Measurements from ENCODE around the gene BBX. TPM values are rescaled to one million over a fixed set of nuclear protein-coding genes. Genes with fewer than 3 reads are reported as not detected.

The BBX gene
- 10 to 100 TPM; 38.4 to 42.1 TPM for total RNA-seq
- long read RNA-seq, partial matches to known transcripts = 11 of 20 reads
- long read RNA-seq, other reads (novel, unspliced or antisense) = 9 of 20 reads

DNA sequence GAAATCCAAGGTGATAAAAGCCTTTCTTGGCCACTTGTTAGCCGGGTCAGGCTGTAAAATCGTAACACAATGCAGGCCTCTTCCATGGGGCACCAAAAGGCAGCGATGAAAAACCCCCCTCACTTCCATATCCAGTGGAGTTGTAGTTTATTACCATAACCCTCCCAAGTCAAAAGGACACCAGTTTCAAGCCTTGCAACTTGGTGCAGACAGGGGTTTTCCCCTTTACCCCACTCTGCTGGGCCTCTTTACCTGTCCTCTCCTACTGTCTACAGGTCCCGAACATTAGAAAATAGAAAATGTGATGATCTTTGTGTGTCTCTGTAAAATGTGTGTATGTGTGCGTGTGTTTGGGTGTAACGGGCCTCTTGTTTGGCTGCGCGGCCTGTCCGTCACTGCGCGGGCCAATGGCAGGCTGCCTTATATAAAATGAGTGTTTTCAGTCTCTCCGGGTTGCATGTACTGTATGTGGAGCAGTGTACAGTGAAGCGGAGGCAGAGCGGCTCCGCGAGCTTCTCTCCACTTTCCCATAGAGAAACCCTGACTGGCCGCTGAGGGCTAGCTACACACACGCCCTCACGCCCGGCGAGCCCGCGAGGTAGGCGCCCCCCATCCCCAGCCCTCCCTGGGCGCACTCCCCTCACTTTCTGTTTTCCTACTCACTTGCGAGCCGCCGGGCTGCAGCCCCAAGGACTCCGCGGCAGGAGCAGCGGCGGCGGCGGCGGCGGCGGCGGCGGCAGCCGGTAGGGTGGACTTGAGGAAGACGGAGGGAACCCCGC, at the start of gene BBX:
Gene BBX, plus strand, starts transcription at position 453 of the 779 bp plus-strand sequence. CDS start 187,499 bp downstream, outside the sequence.
- DNase-seq (peak; percentile 89), ATAC-seq (peak; percentile 95 to 97)
- intact Hi-C loops (cut with DNase I) = loop anchor here in 1 of 2 donors (5.0 to 10.0 kb wide), 2 partner anchors 90 to 278 kb away; no protein-coding TSS in a partner anchor

DNA sequence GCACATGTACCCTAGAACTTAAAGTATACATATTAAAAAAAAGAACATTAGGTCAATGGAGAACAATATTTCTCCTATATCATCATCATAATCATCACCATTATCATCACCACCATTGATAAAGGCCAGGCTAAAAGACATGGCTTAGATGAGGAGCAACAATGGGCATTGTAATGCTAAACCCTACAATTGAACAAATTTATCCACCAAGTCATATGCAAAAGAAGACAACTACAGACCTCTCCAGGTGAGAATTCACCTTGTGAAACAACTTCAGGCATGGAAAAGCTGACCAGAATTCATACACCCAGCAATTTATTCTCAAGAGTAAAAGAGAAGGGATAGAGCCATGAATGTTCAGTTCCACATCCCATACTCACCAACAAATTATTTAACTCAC, 46.3 kb upstream of the BBX start:
- no peak for ATAC-seq
- DNase-seq = no peak
- intact Hi-C loops (cut with DNase I) = no loop called here

DNA sequence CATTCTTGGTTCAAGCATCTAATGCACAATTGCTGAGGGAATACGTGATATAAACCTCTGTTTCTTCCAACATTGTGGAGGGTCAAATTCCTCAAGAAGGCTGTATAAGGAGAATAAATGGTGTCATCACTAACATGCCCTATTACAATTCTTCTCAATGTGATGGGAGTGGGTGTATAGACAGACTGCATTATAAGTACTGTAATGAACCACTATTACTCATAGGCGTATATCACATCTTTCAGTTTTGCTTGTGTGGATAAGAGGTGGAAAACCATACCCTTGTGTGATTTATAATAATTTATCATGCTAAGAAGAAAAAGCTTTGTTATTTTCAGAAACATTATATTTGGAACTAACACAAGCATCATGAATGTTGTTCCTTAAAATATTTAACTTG, 35.3 kb upstream of the BBX start:
- ATAC-seq (no peak), DNase-seq (no peak)
- intact Hi-C loops (cut with DNase I) = no loop called here

DNA sequence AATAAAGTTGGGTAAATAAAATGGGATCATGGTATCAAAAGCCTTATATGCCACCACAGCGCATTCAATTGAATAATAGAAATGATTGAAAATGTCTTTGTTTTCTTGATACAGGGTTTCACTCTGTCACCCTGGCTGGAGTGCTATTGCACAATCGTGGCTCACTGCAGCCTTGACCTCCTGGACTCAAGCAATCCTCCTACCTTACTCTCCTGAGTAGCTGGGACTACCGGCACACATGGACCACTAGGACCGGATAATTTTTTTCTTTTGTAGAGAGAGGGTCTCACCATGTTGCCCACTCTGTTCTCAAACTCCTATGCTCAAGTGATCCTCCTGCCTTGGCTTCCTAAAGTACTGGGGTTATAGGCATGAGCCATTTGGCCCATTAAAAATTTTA, 33.8 kb upstream of the BBX start:
- ATAC-seq (no peak), DNase-seq (no peak)
- intact Hi-C loops (cut with DNase I) = no loop called here

DNA sequence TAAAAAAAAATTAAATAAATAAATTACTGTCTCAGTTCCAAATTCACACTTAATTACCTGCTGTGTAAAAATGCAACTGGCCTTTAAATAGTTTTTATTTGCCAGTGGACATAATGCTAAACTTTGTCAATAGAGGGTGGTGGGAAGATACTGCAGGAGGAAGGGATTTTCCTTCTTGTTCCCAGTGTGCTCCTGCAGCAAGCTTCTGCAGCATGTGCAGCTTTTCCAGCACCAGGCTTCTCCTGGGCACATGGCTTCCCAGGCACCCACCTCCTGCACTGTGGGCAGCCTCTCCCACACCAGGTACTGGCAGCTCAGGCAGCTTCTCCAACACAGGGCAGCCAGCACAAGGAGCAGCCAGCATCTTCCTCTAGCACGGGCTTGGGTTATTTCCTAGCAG, 29.6 kb upstream of the BBX start:
- DNase-seq = no peak
- intact Hi-C loops (cut with DNase I) = no loop called here
- ATAC-seq = no peak

DNA sequence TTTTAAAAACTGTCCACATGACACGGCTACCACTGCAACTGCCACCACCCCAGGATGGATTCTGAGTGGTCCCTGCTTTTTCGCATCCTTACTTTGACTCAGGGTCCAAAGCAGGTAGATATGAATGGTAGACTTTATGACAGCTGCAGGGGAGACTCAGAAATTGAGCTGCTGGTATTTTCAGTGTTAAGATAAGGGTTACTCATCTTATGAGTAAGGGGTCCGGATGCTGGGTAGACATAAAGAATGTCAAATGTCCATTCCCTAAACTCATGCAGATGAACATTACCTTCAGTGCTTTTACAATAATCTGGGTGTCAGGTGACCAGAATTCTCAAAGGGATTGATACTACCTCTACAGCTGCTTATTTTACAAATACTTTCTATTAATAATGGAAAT, 25.9 kb upstream of the BBX start:
- no peak for ATAC-seq
- no peak for DNase-seq
- intact Hi-C loops (cut with DNase I) = no loop called here

DNA sequence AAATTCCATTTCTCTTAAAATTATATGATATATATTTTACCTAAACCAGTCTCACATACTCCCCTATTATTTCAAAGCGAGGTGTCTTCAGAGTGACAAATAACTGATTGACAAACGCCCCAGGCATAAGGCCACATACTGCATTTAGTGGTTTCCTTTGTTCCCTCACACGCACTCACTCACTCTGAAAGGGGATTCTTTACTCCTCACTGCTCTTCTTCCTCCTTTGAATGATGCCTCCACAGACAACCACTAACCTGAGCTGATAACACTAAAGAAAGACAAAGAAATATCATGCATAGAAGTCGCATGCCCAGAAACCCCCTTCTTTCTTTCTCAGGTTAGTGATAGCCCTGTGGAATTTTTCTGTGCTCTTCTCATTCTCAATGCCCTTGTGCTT, 24.1 kb upstream of the BBX start:
- intact Hi-C loops (cut with DNase I) = no loop called here
- no peak for ATAC-seq
- no peak for DNase-seq

DNA sequence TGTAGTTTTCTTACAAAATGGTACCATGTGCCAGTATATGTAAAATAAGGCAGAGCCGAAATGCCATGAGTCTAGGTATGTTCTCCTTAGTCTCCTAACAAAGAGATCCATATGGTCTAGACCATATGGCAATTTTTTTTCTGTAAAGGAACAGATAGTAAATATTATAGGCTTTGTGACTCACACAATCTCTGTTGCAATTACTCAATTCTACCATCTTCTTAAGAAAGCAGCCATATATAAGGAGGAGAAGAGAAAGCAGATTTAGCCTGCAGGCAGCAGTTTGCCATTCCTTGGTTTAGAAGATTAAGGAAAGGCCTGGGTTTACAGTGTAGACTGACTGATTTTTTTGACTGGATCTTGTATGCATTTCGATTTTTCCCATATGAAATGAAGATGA, 16.3 kb upstream of the BBX start:
- no peak for ATAC-seq
- DNase-seq = no peak
- intact Hi-C loops (cut with DNase I) = no loop called here

DNA sequence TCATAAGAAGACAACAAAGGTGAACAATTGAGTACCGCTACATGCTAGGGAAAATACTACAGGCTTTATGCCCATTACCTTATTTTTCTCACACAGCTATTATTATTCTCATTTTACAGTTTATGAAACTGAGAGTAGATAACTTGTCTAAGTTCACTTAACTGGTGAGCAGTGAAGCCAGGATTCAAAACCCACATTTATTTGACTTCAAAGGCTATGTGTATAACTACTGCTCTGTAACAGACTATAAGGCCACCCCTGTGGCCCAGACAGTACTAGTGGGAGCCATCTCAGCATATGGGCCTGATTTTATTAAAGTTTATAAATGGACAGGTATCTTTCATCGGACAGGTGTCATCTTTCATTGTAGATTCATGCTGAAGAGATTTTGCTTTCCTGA, 14.4 kb upstream of the BBX start:
- DNase-seq = no peak
- intact Hi-C loops (cut with DNase I) = no loop called here
- no peak for ATAC-seq

DNA sequence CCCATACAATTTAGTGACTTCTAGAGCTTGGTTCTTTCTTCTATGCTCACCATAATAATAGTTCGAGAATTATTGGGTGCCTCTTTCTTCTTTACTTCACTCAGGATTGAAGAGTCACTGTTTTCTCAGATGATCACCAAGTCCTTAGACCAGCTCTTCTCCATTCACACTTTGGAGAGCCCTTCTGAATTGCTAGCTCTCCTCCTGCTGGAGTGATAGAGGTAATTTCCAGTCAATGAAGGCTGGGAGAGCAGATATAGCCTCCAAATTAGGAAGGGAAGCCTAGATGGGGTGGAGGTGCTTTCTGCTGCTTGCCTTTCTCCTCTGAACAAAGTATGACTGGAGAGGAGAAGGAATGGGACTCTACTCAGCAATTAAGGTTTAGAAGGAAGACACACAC, 10.7 kb upstream of the BBX start:
- intact Hi-C loops (cut with DNase I) = no loop called here
- ATAC-seq = no peak
- no peak for DNase-seq

DNA sequence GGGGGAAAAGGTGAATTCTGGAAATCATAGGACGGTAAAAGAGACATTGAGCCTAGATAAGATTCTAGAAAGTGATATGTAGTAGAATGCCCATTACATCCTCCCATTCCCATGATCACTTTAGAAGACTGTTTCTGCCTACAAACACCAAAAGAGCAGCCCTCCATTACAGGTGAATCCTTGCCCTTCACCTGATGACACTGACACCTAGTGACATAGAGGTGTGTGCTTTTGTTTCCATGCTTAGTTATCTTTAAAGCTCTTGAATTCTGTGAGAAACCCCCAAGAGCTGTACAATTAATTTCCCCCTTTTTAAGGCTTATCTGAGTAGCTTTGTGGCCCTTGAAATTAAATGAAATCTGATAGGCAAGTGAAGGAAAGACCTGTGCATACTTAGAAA, 8.3 kb upstream of the BBX start:
- ATAC-seq (no peak), DNase-seq (no peak)
- intact Hi-C loops (cut with DNase I) = no loop called here

DNA sequence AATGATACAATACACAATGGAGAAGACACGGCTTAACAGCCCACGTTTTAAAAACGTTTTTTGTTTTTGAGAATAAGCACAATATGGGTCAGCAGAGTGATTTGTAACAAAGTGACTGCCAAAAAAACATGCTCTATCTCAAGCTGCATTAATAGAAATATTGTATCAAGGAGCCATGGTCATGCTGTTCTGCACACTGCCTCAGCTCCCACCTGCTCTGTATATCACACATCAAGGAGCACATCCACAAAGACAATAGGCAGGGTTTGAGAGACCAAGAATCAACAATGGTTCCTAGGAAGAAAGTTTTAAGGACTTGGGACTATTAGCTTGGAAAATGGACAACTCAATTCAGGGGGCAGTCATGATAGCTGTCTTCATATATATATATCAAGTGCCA, 6.3 kb upstream of the BBX start:
- intact Hi-C loops (cut with DNase I) = no loop called here
- DNase-seq (no peak), ATAC-seq (no peak)

DNA sequence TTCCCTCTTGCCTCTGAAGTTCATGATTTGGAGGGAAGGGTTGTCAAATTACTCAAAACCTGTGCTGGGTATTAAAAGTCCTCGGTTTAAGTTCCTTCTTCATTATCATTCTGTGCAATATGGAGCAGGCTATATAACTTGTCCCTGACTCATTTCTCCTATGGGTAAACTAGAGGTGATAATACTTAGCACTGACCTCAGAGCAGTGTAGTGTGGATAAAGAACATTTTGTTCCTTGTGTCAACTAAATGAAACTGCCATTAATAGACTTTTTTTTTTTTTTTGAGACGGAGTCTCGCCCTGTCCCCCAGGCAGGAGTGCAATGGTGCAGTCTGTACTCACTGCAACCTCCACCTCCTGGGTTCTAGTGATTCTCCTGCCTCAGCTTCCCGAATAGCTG, 2.2 kb upstream of the BBX start:
- DNase-seq (no peak), ATAC-seq (no peak)
- intact Hi-C loops (cut with DNase I) = loop anchor here in 1 of 2 donors (2.0 to 10.0 kb wide), 3 partner anchors 74 to 276 kb away; no protein-coding TSS in a partner anchor

DNA sequence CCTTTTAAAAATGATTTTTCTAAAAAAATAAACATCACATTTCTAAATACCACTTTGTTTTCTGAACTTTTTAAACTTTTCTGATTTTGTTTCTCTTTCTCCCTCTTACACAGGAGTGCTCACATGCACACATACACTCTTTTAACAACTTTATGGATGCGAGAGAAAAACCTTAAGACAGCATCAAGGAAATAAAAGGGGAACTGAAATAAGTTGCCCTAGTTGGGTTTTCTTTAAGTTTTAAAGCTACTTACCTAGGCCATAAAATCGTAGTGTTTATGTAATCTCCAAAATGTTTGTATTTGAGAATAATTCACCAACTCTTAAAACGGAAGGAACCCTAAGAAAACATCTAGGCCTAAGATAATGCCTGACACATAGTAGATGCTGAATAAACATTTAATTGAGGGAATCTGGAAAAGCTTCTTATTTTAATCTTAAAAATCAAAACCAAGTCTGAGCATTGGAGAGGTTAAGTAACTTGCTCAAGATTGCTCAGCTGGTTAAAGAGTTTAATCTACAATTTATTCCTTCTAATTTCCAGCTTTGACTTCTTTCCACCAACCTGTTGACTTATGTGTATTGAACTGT, 1.2 kb upstream of the BBX start:
- no peak for ATAC-seq
- intact Hi-C loops (cut with DNase I) = loop anchor here in 1 of 2 donors (2.0 to 10.0 kb wide), 3 partner anchors 73 to 277 kb away; no protein-coding TSS in a partner anchor
- no peak for DNase-seq

DNA sequence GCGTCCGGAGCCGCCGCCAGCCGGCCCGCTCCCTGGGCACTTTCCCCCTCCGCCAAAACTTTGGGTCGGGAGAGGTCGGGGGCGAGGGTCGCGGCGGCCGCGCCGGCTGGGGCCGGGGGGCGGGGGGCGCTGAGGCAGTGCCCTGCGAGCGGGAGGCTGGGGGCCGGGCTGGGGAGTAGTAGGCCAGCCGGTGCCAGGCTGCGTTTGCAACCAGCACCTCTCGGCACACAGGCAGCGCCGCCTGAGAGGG, 452 bp downstream of the BBX start:
- ATAC-seq (peak; percentile 64 to 73), DNase-seq (no peak)
- intact Hi-C loops (cut with DNase I) = loop anchor here in 1 of 2 donors (5.0 to 10.0 kb wide), 2 partner anchors 91 to 278 kb away; no protein-coding TSS in a partner anchor

DNA sequence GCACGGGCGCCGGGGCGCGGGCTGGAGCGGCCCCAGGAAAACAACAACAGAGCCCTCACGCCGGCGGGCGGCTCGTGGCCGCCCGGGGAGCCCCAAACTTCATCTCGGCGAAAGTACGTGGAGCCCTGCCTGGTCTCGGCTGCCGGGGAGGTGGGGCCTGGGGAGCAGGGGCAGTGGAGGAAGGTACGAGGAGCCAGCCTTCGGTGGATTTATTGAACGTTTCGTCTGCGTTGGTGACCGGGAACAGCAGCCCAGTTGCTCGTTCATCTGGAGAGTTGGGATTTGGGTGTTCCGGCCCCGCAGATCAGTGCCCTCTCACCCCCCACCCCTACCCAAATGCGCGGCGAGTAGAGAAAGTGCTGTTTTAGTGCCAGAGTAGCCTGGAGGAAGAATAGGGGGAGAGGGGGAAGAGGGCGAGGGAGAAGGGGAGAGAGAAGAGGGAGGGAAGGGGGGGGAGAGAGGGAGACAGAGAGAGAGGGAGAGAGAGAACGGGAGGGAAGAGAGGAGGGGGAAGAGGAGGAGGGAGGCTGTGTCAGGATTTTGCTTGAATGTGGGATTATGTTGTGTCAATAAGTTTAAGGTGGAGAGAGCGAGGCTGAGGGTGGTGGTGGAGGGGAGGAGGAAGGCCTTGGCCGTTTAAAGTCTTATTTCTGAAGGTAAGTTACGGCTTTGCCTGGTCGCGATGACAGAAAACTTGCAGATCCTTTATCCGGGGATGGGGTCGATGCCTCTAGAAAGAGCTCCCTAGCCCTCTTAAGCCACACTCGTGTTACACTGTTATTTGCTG, 970 bp downstream of the BBX start:
- intact Hi-C loops (cut with DNase I) = loop anchor here in 1 of 2 donors (5.0 to 10.0 kb wide), 2 partner anchors 91 to 279 kb away; no protein-coding TSS in a partner anchor
- ATAC-seq (peak; percentile 7 to 53), DNase-seq (peak; percentile 51)

DNA sequence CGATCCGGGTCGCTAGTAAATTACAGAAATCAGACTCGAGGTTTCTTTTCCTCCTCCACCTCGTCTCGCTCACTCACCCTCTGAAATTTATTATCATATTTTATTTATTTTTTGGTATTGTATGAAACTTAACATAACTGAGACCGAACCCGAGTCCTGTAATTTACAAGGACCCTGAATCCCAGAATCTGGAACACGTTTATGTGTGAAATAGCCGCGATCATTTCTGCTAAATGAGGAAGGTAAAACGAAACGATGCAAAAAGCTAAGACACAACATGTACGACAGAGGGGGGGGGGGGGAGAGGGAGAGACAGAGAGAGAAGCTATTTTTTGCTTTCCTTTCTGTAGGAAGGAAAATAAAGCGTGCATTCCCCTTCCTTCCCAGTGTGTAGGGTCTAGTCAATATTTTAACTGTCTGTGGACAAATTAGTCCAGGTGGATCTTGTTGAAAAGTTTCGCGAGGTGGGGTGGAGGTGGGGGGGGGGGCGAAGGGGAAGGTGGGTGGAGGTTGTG, 1.6 kb downstream of the BBX start:
- DNase-seq (no peak), ATAC-seq (no peak)
- intact Hi-C loops (cut with DNase I) = loop anchor here in 1 of 2 donors (5.0 to 10.0 kb wide), 2 partner anchors 92 to 280 kb away; no protein-coding TSS in a partner anchor

DNA sequence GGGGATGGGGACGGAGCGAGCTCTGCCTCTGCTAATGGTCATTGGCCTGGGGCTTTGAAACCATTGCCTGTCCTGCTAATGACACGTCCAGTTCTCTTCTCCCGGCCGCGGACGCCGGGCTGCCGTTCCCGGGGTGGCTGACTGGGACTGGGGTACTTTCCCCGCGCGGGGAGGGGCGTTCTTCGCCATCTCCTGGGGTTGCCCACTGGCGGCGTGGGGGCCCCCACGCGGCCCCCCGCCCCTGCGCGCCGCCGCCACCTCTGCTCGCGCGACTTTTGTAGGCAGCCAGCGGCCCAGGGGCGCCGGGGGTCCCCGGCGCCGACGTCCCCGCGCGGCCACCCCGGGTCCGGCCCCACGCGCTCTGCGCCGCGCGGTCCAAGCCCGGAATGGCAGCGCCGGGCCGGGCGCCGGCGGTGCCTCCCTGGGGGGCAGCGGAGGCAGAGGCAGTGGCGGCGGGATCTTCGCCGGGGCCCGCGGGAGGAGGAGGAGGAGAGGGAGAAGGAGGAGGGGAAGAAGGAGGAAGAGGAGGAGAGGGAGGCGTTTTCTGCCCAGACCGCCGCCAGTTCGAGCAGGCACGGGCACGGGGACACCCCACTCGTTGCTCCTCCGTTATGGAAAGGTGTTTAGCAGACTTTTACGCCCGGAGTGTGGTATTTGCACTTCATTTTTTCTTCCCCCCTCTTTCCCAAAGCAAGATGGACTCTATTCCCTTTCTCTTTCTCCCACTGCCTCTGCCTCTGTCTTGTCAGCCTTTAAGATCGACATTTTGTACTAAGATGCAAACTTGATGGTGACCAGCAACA, 2.3 kb downstream of the BBX start:
- DNase-seq = peak; percentile 68
- intact Hi-C loops (cut with DNase I) = loop anchor here in 1 of 2 donors (5.0 to 10.0 kb wide), 2 partner anchors 93 to 280 kb away; no protein-coding TSS in a partner anchor
- ATAC-seq = peak; percentile 10 to 17
